NCI-H748 (cell line): ENCODE measurements around the gene HSPH1.

Experiments used
- DNase-seq: peaks from one replicate; lab custom pipeline; 2025; ENCODE audit not compliant: unreplicated experiment; lab: John Stamatoyannopoulos, UW

HSPH1 gene

DNA sequence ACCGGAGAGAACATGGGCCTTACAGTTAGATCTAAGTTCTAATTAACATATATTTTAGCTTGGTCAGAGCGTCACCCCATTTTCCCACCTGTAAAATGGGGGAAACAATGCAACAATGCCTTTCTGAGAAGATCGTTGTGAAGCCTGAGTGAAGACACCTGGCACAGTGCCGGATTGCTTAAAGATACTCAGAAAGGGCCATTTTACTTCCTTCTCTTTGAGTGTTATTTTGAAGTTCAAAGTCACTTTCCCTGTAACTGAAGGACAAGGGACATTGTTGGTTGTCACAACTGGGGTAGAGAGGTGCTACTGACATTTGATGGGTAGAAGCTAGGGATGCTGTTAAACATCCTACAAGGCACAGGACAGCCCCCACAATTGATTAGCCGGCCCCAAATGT, 28.1 kb downstream of the HSPH1 start:
- DNase-seq = no peak

DNA sequence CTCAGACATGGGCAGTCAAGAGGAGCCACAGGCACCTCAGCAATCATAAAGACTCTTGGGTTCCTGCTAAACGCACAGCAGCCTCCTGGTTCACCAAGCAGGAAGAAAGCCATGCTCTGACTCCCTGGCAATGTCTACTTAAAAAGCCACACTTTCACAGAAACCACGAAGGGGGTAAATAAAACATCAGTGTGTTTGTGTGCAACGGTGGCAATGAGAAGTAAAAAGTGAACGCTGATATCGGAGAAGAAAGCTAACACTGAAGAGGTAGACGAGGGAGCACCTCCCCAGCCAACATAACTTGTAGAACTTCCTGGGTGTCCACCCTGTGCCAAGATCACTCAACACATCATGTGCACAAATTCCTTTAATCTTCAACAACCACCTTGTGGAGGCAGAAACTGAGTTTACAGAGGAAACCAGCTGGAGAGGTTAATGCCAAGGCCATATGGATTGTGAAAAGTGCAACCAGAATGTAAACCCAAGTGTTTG, 30.2 kb downstream of the HSPH1 start:
- DNase-seq = no peak

- DNase-seq = no peak
These were observed 32.3 kb downstream of the HSPH1 start for GRCh38 chr13:31129419-31129818.

- peak; percentile 41 for DNase-seq
These were observed 37.5 kb downstream of the HSPH1 start for GRCh38 chr13:31124204-31124603.

DNA sequence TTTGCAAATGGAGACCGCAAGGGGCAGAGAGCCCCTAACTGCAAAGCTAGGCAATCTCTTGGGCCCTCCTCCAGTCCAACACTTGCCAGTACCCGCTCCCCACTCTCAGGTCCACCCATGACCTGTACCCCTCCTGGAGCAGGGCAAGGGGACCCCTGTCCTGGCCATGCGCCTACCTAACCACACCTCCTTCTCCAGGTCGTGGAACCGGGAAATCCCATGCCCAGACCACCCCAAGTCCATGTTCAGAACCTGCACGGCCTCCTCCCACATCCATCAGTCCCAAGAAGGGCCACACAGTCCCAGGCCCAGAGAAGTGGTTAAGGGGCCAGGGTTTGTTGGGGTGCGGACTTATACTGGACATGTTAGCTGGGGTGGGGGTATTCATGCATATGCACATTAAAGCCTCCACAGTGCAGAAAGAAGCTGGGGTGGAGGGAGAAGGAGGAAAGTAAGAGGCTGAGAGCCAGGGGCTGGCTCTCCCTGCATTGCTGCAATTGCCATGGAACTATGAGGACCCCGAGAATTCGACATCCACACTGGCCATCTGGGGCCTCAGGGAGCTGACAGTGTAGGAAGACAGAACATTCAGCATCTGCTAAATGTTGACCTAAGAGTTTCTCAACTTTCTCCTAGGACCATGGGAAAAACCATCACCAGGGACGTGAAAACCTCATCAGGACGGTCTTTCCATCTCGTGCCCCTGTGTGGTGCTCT, 39.0 kb downstream of the HSPH1 start:
- DNase-seq = no peak

DNA sequence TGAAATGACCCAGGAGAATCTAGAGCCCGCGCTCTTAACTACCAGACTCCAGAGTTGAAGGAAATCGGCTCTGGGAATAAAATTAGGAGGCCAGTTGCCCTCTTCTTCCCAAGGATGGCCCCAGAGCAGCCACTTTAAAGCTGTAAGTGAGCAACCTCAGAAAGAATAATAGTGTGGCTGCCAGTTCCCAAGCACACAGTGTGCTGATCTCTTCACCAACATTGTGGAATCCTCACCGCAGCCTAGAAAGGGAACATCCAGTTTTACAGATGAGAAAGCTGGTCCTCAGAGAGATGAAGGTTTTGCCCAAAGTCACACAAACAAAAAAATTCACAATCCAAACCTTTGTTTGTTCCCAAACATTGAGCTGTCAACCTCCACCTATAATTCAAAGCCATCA, 39.6 kb downstream of the HSPH1 start:
- no peak for DNase-seq

DNA sequence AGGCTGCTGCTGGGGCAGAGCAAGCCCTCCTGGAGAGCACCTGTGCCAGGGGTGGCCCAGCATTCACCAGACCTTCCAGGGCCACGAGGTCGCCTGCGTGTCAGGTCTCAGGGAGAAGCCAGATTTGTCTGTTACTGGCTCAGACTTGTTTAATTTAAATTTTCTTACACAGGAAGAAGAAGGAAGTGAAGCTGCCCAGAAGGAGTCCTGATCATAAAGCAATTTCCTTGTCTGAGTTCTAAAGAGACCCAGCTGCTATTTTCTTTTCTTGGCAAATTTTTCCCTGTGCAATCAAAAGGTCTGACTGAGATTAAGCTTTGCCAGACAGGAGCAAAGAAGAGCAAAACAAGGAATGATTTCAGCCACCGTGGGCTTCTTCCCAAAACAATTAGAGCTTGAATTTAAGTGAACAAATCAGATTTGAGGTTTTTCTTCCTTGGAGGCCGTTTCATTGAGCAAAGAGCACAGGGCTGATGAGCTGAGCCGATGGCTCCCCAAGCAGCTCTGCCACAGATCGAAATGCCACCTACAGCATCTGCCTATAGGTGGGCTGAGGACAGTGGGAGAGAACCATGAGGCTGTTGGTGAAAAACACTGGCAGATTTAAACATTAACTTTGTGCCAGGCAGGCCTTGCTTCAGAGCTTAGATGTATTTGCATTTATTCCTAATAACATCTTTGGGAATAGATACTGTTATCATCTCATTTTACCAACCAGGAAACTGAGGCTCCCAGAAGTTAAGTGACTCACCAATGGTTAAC, 40.1 kb downstream of the HSPH1 start:
- no peak for DNase-seq

DNA sequence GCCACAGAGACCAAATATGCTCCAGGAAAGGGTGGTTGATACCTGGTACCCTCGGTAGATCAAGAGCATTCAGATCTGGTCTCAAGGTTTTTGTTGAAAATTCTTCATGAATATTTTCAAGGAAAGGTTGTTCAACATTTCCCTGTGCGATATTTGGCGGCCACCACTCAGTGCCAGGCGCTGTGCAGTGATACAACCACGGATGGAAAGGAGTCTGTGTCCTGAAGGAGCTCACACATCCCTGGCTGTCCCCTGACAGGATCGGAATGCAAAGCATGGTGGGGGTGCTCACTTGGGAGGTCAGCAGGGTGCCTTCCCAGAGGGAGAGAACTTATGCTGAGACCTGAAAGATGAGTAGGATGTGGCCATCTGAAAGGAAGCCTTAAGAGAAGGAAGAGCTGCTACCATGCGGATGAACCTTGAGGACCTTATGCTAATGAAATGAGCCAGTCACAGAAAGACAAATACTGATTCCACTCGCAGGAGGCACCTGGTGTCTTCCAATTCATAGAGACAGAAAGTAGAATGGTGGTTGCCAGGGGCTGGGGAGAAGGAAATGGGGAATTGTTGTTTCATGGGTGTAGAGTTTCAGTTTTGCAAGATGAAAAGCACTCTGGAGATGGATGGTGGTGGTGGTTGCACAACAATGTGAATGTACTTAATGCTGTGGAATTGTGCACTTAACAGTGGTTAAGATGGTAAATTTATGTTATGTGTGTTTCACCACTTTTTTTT, 41.6 kb downstream of the HSPH1 start:
- peak; percentile 87 for DNase-seq

GRCh38 chr13:31119526-31119925, 42.2 kb downstream of the HSPH1 start:
- no peak for DNase-seq

DNA sequence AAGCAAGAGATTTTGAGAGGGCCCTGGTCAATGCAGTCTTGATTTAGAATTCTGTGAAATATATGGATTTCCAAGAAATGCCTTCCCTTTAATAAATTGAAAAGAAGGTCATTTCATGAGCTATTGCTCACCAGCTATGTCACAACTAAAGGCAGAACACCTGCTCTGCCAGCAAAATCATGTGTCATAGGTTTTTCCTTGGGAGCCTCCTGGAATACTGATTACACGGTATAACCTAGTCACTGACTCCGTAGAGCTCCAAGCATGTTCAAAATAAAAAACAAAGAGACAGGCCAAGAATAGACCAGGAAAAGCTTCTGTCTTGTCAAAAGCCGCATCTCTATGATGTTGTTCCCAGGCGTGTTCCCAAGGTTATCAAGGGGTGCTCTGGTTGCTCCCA, 45.5 kb downstream of the HSPH1 start:
- no peak for DNase-seq

GRCh38 chr13:31115616-31116015, 46.1 kb downstream of the HSPH1 start:
- peak; percentile 83 for DNase-seq

DNA sequence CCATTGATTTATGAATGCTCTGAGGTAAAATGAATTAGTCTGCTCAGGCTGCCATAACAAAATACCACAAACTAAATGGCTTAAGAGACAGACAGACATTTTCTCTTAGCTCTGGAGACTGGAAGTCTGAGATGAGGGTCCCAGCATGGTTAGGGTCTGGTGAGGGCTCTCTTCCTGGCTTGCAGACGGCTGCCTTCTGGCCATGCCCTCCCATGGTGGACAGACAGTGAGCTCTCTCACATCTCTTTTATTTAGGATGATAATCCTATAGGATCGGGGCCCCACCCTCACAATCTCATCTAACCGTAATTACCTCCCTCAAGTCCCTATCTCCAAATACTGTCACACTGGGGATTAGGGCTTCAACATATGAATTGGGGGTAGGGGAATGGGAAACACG, 47.1 kb downstream of the HSPH1 start:
- DNase-seq = no peak

DNA sequence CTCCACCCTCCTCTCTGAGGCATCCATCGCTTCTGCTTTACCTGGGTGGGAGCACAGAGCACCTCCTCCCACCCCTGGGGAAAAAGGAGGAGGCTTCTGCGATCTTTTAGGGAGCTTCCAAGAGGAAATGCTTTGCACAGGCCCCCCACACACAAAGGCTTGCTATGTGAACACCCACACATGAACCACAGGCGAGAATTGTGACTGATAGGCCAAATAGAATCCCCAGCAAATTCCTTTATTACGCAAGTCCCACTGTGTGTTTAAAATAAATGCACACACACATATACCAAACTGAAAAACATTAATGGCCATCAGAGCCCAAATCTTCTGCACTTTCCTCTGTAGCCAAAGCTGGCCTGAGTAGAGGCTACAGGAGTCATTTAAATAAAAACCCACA, 50.6 kb downstream of the HSPH1 start:
- DNase-seq = no peak

DNA sequence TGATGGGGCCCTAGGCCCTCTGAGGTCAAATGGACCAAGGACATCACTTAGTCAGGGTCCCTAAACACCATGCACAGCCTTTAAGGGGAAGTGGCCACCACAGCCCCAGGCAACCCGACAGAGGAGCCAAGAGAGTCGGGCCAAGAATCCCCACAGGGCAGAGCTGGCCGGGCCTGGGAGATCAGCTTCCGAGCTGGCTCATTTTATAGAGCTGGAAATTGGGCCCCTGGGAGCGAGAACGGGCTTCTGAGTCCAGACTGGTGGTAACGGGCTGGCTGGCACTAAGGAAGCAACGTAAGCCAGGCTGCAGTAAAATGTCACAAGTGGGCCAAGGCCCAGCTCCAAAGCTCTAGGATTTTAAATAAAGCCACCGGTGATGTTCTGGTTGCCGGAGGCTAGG, 51.1 kb downstream of the HSPH1 start:
- DNase-seq = no peak

DNA sequence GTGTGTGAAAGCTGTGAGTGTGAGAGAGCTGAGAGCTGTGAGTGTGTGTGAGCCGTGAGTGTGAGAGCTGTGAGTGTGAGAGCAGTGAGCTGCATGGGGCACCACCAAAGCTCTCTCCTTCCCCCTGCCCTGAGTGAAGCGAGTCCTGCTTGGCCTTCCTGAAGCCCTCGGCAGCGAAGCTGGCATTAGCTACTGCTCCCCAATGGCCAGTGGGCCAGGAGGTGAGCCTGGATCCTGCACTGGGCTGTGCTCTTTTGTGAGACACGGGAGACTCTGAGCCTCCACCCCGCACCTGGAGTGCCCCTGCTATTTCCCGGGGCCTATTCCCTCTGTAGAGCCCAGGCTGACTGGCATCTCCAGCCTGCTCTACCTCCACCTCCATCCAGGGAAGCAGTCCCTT, 51.5 kb downstream of the HSPH1 start:
- no peak for DNase-seq

DNA sequence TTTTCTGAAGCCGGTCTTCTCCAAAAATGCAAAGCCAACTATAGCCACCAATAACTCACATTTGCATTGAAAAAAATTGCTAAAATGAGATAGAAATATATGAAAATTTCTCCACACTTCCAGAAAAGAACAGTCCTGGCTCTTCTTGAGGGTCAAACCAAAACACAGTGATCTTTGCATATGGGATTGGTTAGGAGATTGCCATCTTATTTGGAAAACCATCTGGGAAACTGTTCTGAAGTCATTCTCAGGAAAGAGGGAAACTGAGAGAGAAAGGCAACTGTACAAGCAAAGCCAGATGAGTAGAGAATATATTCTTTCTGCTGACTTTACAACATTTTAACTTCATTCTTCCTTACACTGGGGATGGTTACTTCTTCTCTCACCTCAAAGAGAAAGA, 54.6 kb downstream of the HSPH1 start:
- no peak for DNase-seq

GRCh38 chr13:31105856-31106255, 55.8 kb downstream of the HSPH1 start:
- DNase-seq = no peak

- DNase-seq = no peak
These were observed 56.5 kb downstream of the HSPH1 start for GRCh38 chr13:31105020-31105795.

- DNase-seq = no peak
These were observed 58.8 kb downstream of the HSPH1 start for GRCh38 chr13:31102905-31103304.

- DNase-seq = no peak
These were observed 60.1 kb downstream of the HSPH1 start for GRCh38 chr13:31101472-31102170.
